Uterus (tissue), 4 donors: ENCODE data around the gene NFIA. TPM values are rescaled to one million over a fixed set of nuclear protein-coding genes. Genes with fewer than 3 reads are reported as not detected.
"Not testable (repeated sequence)": the region's sequence is repeated elsewhere in the genome, so short reads cannot be mapped to it uniquely, and the experiment has no call there.

ENCODE experiments used
- DNase-seq, 2 donors: peaks; one replicate each; pipeline ENCODE4 v3.0.0-alpha.2; 2019 to 2020
- H3K27ac ChIP-seq, 2 donors: fragments of 200-600 bp; sonication (generic); 1 replicate in 1 of 2; 2 replicates in 1 of 2; pipeline ENCODE4 v1.5.1; 2016 to 2018
- H3K27me3 ChIP-seq, 2 donors: fragments of 200-600 bp; sonication (generic); one replicate each; pipeline ENCODE4 v1.5.1; 2018 to 2019; ENCODE audit warnings: control low read depth in 1 of 2
- H3K36me3 ChIP-seq, 2 donors: fragments of 200-600 bp; sonication (generic); one replicate each; pipeline ENCODE4 v1.5.1; 2019; ENCODE audit warnings: control low read depth in 1 of 2
- H3K4me1 ChIP-seq, 2 donors: fragments of 200-600 bp; sonication (generic); one replicate each; pipeline ENCODE4 v1.5.1; 2018 to 2019; ENCODE audit warnings: control low read depth in 1 of 2
- H3K4me3 ChIP-seq, 2 donors: fragments of 200-600 bp; sonication (generic); 1 replicate in 1 of 2; 2 replicates in 1 of 2; pipeline ENCODE4 v1.5.1; 2018 to 2019; ENCODE audit warnings: mild to moderate bottlenecking in 1 of 2
- H3K9me3 ChIP-seq, 2 donors: fragments of 200-600 bp; sonication (generic); one replicate each; pipeline ENCODE4 v1.5.1; 2019; ENCODE audit warnings: control low read depth in 1 of 2
- CTCF ChIP-seq, 4 experiments: fragments of 200-600 bp in 2 of 4; fragments of 450-650 bp in 2 of 4; sonication (generic) in 2 of 4; IDR thresholded peaks; one replicate each; pipeline ENCODE4 v1.5.1; 2016 to 2019; ENCODE audit warnings: antibody characterized with exemption in 4 of 4, mild to moderate bottlenecking in 2 of 4, moderate library complexity in 1 of 4
- POLR2A ChIP-seq, 2 donors: fragments of 450-650 bp; IDR thresholded peaks; one replicate each; pipeline ENCODE4 v1.6.1; 2016; ENCODE audit warnings: antibody characterized with exemption in 2 of 2, mild to moderate bottlenecking in 1 of 2, moderate library complexity in 1 of 2
- intact Hi-C: fragments of 100-400 bp; cut with DNase I; formaldehyde crosslinking; loops from one replicate; pipeline ENCODE4 v1.15.1; 2023; ENCODE audit warnings: low total_unique reads
- total RNA-seq, 4 donors: library from RNA; depleted of rRNA in 3 of 4; stranded (reverse); fragments of >200 nt in 3 of 4; gene quantifications; one replicate each; pipeline versions ENCODE4 v1.1.0 to v1.2.4, GENCODE V29; 2014 to 2023
- donor health status: DM: yes; HTN: yes; CAD: no.

NFIA gene
- total RNA-seq, 4 donors from 2014 or later = 49.2 to 116 (median 64.9) TPM

GRCh38 chr1:61124078-61124477 is 41.7 kb downstream of the NFIA start:
- TF ChIP-seq CTCF (IDR thresholded peaks at IDR 0.05) (no peak), POLR2A (IDR thresholded peaks at IDR 0.05) (no peak)
- no peak overlapping the region for H3K4me3 ChIP-seq
- H3K27me3 ChIP-seq = no peaks in the 10 kb centered on the region
- no peak overlapping the region for H3K27ac ChIP-seq
- no peak for DNase-seq
- H3K36me3 ChIP-seq = no peaks in the 10 kb centered on the region
- intact Hi-C loops = no loop called here
- H3K9me3 ChIP-seq = no peaks in the 10 kb centered on the region
- peaks cover 0 to 5% of the 10 kb centered on the region in 2 donors for H3K4me1 ChIP-seq

GRCh38 chr1:61124696-61125095 is 42.3 kb downstream of the NFIA start:
- no peaks in the 10 kb centered on the region for H3K9me3 ChIP-seq
- peak in 1 of 2 donors; percentile 27 for DNase-seq
- intact Hi-C loops = no loop called here
- H3K27me3 ChIP-seq = no peaks in the 10 kb centered on the region
- TF ChIP-seq POLR2A (IDR thresholded peaks at IDR 0.05) (no peak), CTCF (IDR thresholded peaks at IDR 0.05) (no peak)
- H3K36me3 ChIP-seq = no peaks in the 10 kb centered on the region
- H3K4me1 ChIP-seq = peaks cover 0 to 5% of the 10 kb centered on the region in 2 donors
- no peak overlapping the region for H3K4me3 ChIP-seq
- H3K27ac ChIP-seq = no peak overlapping the region

- H3K4me3 ChIP-seq = no peak overlapping the region
- H3K27ac ChIP-seq = no peak overlapping the region
- no peaks in the 10 kb centered on the region for H3K27me3 ChIP-seq
- H3K9me3 ChIP-seq = no peaks in the 10 kb centered on the region
- no peaks in the 10 kb centered on the region for H3K36me3 ChIP-seq
- peaks cover 0 to 5% of the 10 kb centered on the region in 2 donors for H3K4me1 ChIP-seq
- TF ChIP-seq POLR2A (IDR thresholded peaks at IDR 0.05) = no peak
- no peak for TF ChIP-seq CTCF (IDR thresholded peaks at IDR 0.05)
- no peak for DNase-seq
- intact Hi-C loops = no loop called here
Observed at GRCh38 chr1:61125263-61125662, 42.9 kb downstream of the NFIA start.

GRCh38 chr1:61125895-61126294 is 43.5 kb downstream of the NFIA start:
- no peak overlapping the region for H3K27ac ChIP-seq
- H3K4me1 ChIP-seq = peaks cover 0 to 5% of the 10 kb centered on the region in 2 donors
- intact Hi-C loops = no loop called here
- no peaks in the 10 kb centered on the region for H3K36me3 ChIP-seq
- no peak for TF ChIP-seq CTCF (IDR thresholded peaks at IDR 0.05)
- no peaks in the 10 kb centered on the region for H3K27me3 ChIP-seq
- DNase-seq = no peak
- H3K4me3 ChIP-seq = no peak overlapping the region
- no peaks in the 10 kb centered on the region for H3K9me3 ChIP-seq

- intact Hi-C loops, H3K4me3 ChIP-seq, DNase-seq, H3K27ac ChIP-seq, H3K4me1 ChIP-seq, H3K9me3 ChIP-seq, H3K36me3 ChIP-seq, H3K27me3 ChIP-seq: not testable (repeated sequence)
Observed at GRCh38 chr1:61126843-61127242, 44.5 kb downstream of the NFIA start.

GRCh38 chr1:61130338-61131000 is 48.1 kb downstream of the NFIA start:
- no peak for DNase-seq
- Histone ChIP-seq H3K36me3 (no peaks in the 10 kb centered on the region), H3K27ac (no peak overlapping the region), H3K4me3 (no peak overlapping the region), H3K9me3 (no peaks in the 10 kb centered on the region), H3K27me3 (no peaks in the 10 kb centered on the region), H3K4me1 (no peaks in the 10 kb centered on the region)
- intact Hi-C loops = no loop called here
- no peak for TF ChIP-seq POLR2A (IDR thresholded peaks at IDR 0.05)
- TF ChIP-seq CTCF (IDR thresholded peaks at IDR 0.05) = no peak
